ENCODE results near the gene LIMD2. TPM values are rescaled to one million over a fixed set of nuclear protein-coding genes. Genes with fewer than 3 reads are reported as not detected.
"Not testable (repeated sequence)": the region's sequence is repeated elsewhere in the genome, so short reads cannot be mapped to it uniquely, and the experiment has no call there.

The LIMD2 gene
- total RNA-seq, result 19.0 TPM

DNA sequence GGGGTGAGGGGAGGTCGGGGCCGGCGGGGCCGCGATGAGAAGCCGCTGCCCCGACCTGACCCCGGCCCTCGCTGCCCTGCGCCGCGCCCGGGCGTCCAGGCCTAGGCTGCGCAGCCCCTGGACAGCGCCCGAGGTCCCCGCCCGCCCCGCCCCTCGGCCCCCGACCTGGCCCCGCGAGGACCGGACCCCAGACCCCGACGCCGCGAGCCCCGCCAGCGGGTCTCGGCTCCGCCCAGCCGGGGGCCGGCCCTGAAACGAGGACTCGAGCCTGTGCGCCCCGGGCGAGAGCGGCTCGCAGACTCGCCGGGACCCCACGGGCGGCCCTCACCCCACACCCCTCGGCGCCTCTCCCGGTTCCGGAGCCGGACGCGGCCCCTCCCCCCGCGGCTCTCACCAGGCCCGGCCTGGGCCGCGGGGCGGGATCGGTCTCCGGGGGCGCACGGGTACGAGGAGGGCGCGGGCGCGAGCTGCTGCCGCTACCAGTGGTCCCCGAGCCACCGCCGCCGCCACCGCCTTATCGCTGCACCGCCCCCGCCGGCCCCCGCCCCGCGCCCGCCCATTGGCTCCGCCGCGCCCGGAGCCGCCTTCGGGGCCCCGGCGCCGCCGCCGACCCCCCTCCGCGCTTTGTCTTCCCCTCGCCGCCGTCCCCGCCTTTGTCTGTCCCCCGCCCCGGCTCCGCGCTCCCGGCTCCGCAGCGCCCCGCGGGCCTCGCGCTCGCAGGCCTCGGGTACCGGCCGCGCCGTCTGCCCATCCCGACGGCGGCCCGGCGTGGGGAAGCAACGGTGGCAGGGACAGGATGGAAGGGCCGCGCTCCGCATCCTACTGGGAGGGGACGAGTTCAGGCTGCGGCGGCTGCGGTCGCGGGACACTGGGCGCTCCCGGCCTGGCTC is at the start of gene LIMD2:
Gene LIMD2, minus strand, starts transcription at position 488 of the 890 bp plus-strand sequence. CDS start 827 bp downstream, outside the sequence.
- peak; percentile 42 for DNase-seq (ENCODE audit: low spot score)

DNA sequence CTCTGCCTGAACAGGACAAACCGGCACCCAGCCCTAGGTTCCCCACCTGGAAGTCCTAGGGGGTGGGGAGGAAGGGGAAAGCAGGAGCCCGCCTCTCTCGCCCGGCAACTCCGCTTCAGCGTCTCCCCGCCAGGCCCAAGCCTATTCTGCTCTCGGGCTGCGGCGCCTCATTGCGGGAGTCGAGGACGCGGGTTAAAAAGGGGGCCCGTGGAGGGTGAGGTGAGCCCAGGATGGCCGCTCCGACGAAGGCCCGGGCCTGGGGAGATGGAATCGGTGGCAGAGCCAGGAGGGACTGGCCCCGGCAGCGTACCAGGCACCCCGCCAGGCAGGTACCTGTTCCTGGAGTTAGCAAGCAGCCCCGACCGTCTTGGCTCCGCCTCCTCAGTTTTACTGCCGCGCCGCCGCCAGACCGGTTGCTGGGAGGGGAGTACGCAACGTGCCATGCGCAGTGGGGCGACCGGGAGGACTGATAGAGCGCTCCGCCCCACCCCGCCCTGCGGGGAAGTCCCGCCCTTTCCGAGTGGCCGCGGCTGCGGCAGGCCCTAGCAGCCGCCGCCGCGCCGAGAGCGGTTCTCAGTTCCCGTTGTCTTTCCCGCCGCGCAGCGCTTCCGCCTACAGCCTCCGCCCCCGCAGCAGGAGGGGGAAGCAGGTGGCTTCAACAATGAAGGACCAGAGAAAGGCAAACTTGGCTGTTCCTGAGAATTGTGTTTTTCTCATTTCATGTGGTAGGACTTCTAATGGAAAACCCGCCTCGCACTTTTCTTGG is 41.7 kb upstream of the LIMD2 start, which contains the start of gene STRADA:
Gene STRADA, minus strand, starts transcription at position 392 of the 766 bp plus-strand sequence. CDS start 13,430 bp downstream, outside the sequence.
- peak; percentile 98 for DNase-seq (ENCODE audit: low spot score)

DNA sequence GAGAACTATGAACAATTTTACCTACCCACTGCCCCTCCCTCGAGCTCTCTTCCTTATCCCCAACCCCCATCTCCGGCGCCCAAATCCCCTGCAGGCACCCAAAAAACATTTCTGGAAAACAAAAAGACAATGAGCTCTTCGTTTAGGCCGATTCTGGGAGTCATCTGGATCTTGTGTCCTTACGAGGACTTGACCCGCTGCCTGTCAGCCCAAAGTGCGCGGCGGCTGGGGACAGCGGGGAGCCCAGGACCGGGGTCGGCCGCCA is 41.1 kb upstream of the LIMD2 start:
- DNase-seq (ENCODE audit: low spot score), result no peak

DNA sequence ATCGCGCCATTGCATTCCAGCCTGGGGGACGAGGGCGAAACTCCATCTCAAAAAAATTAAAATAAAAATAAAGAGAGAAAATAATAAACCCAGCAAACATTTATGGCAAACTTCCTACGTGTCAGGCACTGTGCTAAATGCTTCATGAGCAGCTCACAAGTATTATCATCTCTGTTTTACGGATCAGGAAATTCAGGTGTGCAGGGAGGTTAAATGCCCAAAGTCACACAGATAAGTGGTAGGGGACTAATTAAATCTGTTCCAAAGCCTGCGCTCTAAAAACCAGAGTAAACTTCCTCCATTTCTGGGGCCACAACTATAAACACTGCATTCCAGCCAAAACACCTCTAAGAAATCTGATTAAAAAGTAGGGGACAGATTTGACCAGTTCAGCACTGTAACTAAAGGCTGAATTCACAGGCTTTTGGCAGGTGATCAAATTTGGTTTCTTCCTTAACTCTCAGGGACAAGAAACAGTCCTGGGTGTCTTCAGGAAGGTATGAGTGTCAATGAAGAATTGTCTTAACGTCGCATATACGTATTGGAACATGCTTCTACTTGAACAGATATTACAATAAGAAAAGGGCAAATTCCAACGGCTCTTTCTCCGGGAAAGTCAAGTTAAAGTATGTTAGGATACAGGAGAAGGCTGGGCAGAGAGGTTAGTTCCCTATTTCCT is 40.7 kb upstream of the LIMD2 start:
- DNase-seq (ENCODE audit: low spot score), result no peak

DNA sequence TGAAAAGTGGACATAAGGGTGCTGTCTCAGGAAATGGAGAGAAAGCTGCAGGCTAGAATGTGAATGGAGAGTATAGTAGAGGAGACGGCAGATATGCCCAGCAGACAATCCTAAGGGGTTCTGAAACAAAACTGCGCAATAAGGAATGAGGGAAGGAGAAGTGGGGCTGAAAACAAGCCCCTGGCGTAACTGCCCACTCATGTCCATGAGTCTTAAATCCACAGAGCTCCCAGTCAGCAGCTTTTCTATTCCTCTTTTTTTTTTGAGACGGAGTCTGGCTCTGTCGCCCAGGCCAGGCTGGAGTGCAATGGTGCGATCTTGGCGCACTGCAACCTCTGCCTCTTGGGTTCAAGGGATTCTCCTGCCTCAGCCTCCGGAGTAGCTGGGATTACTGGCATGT is 35.8 kb upstream of the LIMD2 start:
- no peak for DNase-seq (ENCODE audit: low spot score)

DNA sequence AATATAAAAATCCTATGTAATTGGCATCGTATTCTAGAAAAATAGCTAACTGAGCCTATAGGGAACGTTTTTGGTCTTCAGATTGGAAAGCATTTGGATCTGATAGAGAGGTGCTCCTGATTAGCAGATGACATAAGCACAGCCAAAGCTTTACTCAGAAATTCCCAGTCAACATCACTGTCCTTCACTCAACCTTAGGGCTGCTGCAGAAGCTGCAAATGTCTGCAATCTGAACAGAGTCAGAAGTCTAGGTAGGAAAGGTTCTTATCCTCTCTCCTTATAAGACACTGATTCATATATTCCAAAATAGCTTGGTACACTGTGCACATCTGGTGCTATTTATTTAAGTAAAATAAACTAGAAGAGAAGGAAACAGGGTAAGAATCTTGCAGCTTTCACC is 22.5 kb upstream of the LIMD2 start:
- DNase-seq (ENCODE audit: low spot score), result no peak

DNA sequence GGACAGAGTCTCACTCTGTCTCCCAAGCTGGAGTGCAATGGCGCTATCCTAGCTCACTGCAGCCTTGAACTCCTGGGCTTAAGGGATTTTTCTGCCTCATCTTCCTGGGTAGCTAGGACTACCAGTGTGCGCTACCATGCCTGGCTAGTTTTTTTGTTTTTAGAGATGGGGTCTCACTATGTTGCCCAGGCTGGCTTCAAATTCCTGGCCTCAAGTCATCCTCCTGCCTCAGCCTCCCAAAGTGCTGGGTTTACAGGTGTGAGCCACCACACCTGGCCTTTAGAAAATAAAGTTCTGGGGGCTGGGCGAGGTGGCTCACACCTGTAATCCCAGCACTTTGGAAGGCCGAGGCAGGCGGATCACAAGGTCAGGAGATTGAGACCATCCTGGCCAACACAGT is 20.3 kb upstream of the LIMD2 start:
- not testable (repeated sequence) for DNase-seq (ENCODE audit: low spot score)

DNA sequence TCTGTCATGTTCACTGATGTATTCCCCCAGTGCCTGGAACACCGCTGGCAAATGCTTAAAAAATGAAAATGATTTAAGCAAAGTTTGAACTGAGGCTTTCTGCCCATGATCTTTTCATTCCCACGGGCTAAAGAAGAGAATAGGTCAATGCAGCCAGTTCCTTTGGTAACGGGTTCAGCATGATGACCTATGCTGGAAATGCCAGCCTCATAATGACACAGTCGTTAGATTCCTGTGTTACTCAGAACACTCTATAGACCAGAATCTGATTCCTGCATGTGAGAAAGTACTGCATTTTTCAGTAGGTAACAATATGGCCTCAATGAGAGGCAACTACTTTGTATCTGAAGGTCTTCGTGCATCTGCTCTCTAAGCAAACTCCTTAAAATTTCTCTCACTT is 19.1 kb upstream of the LIMD2 start:
- no peak for DNase-seq (ENCODE audit: low spot score)

DNA sequence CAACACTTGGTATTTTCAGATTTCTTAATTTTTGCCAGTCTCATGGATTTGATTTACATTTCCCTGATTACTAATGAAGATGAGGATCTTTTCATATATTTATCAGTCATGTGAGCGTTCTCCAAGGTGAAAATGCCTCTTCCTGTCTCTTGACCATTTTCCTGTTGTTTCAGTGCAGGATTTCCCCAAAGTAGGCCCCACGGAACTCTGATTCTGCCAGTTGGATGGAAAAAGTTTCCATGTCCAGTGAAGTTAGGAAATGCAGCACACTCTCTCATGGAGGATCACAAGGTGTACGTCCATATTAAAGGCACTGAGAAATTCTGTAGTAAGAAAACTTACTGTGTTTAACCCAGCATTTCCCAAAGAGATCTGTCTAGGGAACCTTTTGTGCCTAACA is 16.5 kb upstream of the LIMD2 start:
- no peak for DNase-seq (ENCODE audit: low spot score)

DNA sequence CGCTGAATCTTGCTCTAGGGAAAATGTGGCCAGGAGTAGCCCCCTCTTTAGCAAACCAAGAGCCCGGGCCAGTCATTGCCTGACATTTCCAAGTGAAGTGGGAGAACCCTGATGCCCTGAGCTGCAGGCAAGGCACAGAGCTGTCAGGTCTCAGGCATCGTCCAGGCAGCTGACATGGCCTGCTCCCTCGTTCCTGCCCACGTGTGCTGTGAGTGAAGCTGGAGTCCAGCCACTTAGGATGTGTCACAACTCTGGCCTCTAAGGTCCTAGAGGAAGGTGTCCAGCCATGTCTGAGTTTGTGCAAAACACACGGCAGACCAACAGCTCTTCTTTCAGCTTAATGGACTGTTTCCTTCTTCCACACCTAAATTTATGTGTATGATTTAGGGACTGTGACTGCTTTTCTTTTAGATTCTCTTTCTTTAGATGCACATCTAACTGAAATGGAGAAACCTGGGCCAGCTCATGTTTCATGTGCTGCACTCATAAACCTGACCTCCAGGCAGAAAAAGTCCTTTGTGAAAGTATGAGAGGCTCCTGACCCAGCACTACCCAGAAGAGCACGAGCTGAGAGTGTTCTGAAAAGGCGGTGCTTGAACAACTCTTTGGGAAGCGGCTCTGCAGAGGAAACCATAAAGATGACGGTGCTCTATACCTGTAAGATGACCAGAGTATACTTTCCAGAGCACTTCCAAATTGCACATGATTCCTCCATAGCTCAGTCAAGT is 14.8 kb upstream of the LIMD2 start:
- no peak for DNase-seq (ENCODE audit: low spot score)

DNA sequence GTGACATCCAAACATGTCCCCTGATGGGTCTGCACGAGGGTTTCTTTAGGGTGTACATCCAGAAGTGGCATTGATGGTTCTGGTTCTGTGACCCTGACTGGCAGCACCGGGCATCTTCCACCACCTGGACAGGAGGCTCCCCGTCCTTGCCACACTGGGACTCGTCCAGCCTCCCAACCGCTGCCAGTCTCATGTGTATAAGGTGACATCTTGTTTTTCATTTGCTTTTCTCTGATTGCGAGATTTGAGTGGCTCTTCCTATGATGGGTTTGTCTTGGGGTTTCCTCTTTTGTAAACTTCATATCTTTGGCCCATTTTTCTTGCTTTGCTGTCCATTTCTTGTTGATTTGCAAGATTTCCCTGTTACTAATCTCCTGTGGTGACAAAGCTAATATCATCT is 9.2 kb upstream of the LIMD2 start:
- DNase-seq (ENCODE audit: low spot score), result no peak

DNA sequence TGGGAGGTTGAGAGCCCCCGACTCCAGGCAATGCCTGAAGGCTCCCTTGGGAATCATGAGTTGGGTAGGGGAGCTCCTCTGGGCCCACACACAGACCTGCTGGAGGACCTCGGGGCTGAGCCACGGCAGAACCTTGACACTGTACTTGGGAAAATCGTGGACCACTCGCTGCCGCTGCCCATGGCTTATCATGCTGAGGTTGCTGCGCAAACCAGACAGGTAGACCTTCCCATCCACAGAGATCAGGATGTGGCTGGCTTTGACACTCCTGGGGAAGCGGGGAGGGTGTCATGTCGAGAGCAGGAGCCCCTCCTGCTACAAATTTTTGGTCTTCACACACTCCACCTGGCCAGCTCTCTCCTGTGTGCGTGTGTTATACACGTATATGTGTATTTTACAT is 7.2 kb upstream of the LIMD2 start:
- DNase-seq (ENCODE audit: low spot score), result no peak

DNA sequence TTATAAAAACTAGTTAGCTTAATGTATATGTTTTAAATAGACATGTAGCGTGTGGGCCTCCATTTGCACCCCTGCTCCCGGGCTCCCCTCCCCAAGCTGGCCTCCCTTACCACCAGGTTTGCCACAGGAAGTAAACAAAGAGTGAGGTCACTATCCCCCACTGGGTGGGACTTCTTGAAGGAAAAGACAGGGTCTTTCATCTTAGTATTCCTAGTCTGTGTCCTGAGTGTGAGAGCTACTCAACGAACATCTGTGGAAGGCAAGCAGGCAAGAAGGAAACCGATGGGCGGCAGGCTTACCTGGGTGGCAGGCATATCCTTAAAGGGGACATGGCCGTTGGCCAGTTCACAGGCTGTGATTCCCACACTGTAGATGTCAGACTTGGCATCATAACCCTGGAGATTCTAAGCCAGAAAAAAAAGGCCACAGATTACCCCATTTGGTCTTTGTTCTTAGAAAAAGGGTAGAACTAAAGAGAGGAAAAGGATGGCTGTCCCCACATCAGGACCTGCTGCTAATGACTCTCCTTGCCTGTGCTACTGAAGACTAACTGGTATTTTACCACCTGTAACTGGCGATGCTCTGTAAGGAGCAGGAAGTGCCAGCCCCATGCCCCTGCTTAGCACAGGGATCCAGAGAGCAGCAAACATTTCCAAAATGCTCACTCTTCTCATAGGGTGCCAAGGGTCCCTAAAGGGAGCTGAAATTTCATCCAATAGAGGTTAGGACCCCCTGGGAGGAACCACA is 6.6 kb upstream of the LIMD2 start:
- no peak for DNase-seq (ENCODE audit: low spot score)

DNA sequence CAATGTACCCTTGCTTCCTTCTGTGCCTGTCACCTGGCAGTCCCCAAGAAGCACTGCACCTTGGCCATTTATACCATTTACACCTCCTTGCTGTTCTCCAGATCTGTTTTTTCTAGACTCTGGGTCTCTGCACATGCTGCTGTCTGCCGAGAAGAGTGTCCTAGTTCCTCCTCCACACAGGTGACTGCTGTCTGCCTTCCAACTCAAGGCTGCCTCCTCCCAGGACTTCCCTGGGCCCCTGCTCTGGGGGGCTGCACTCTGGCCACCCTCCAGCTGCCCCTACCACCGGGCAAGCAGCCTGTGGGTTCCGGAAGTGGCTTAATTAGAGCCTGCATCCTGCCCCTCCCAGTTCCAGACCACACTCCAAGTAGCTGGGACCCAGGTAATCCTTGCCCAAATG is 5.7 kb upstream of the LIMD2 start:
- DNase-seq (ENCODE audit: low spot score), result no peak

DNA sequence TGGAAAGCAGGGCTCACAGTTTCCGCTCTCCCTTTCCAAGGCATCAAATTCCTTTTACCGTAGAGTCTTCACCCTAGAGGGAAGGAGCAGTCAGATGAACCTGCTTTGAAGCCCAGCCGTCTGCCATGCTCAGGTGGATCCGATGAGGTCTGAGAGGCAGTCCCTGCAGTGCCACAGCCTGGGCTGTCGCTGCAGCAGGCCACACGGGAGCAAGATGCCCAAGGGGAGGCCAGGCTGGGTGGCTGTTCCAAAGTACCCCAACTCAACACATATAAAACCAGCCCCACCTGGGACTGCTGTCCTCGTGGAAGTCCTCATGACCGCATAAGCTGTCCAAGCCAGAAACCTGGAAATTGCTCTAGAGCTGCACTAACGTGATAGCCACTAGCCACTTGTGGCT is 4.9 kb upstream of the LIMD2 start:
- no peak for DNase-seq (ENCODE audit: low spot score)

DNA sequence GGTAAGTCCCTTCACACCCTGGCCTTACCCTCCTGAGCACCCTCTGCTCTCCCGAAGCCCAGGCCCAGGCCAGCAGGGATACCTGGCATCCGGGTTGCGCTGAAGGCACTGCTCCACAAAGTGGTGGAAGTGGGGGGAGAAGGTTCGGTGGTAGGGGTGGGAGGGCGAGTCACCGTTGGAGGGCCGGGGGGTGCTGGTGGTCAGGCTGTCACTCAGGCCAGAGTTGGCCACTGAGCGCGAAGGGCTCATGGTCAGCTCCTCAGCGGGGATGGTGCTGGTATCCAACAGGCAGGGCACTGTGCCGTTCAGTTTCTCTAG is 4.3 kb upstream of the LIMD2 start:
- DNase-seq (ENCODE audit: low spot score), result no peak

DNA sequence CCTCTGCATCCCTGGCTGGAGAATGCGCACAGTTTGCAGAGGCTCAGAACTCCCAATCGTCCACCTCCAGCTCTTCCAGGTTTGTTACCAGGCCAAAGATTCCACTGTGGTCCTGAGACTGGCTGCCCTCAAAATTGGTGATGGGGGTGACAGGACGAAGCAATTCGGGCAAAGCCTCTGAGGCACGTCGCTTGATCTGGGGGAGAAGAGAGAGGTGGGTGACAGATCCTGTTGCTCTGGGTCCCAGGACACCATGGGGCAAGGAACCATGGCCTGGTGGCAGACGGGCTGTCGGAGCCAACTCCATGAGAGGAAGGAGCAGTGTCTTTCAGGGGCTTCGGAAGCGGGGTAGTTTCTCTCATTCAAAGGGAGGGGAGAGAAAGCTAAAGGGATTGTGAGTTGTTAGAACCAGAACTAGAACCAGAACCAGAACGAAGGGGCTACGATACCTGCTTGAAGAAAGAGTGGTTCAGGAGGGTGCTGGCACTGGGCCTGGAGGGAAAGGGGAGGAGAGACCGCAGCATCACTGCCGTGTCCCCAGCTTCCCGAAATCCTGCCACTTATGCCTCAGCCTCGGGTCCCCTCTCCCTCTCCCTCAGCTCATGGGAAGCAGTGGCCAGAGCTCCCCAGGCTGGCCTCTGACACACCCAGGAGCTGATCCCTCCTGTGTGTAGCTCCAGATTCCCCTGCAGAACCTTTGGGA is 3.8 kb upstream of the LIMD2 start:
- DNase-seq (ENCODE audit: low spot score), result no peak

DNA sequence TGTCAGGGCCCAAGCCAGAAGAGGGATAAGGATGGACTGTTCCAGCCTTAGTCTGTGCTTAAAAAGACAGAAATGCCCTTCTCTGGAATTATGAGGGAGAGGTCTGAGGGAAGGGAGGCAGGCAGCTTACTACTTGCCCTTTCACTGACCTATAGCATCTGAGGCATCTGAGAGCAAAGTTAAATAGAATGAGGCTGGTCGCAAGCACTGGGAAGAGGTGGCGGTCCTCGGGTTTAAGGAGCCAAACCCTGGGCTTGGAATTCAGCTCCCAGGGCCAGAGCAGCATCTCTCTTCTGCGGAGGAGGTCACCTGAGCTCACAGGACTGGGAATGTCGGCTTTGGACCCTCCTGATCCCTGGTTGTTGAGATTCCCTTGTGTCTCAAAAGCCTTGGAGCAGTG is 3.1 kb upstream of the LIMD2 start:
- DNase-seq (ENCODE audit: low spot score), result no peak

DNA sequence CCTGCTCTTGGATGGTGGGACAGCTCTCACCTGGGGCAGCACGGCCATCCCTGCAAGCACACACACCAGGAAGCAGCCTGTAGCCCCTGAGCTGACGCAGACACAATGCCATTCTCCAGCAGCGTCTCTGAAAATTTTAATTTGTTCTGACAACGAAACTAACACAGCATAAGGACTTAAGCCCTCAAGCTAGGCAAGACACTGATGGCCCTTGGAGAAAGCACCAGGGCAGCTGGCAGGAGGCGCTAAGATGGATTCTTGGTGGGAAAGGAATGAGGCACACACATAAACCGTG is 2.7 kb upstream of the LIMD2 start:
- DNase-seq (ENCODE audit: low spot score), result no peak

DNA sequence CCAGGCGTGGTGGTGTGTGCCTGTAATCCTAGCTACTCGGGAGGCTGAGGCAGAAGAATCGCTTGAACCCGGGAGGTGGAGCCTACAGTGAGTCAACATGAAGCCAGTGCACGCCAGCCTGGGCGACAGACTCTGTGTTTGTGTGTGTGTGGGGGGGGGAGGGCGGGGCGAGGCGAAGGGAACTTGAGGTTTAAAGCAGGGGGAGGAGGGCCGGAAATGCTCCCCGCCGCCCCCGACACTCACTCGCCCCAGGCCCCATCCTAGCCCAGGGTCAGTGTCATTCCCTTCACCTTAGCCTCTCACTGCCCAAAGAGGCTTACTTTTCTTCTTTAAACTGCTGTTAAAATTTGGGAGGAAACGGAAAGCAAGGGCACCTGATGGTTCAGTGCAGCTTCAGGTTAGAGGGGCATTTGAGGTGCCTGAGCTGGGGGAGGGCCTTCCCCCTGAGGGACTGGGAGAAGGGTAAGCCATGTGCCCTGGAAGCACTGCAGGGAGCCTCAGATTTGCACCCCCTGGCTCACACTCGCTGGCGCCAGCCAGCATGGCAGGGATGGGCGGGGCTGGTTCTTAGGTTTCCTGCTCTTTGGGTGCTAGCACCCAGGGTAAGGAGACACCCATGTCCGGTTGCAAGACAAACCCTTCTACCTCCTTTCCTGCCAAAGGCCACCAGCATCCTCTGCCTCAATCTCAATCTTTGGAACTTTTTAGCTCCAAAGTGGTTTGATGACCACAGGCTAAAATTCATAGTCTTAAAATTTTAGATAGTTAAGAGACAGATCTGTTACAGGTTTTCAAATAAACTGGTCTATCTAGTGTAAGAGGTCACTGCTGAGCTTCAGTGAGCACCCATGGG is 2.2 kb upstream of the LIMD2 start:
- DNase-seq (ENCODE audit: low spot score), result peak; percentile 37

All from mucosa of gallbladder (tissue), 1 donor.